GM06990 (cell line): ENCODE data around the gene PPFIA1.
"Not testable (repeated sequence)": the region's sequence is repeated elsewhere in the genome, so short reads cannot be mapped to it uniquely, and the experiment has no call there.

Source experiments
- DNase-seq: peaks from one replicate; pipeline ENCODE4 v3.0.0-alpha.2; 2011; ENCODE audit not compliant: insufficient read length; ENCODE audit errors: extremely low read depth
- H3K27me3 ChIP-seq: replicated peaks from 2 replicates; pipeline ENCODE4 v1.6.0; 2011; ENCODE audit warnings: low read length; ENCODE audit not compliant: control insufficient read depth, insufficient read depth
- H3K36me3 ChIP-seq: 2 replicates; pipeline ENCODE4 v1.5.1; 2011; ENCODE audit warnings: low read length; ENCODE audit not compliant: control insufficient read depth, insufficient read depth
- H3K4me3 ChIP-seq: replicated peaks from 2 replicates; pipeline ENCODE4 v1.5.1; 2011; ENCODE audit warnings: low read depth, mild to moderate bottlenecking, control low read depth, low read length
- TF ChIP-seq, protein P1 (sequence below): IDR thresholded peaks from 2 replicates; pipeline ENCODE4 v1.5.1; 2011; ENCODE audit warnings: low read length, control low read depth, mild to moderate bottlenecking, inconsistent platforms; ENCODE audit not compliant: insufficient read depth, poor library complexity, severe bottlenecking

Gene PPFIA1

DNA sequence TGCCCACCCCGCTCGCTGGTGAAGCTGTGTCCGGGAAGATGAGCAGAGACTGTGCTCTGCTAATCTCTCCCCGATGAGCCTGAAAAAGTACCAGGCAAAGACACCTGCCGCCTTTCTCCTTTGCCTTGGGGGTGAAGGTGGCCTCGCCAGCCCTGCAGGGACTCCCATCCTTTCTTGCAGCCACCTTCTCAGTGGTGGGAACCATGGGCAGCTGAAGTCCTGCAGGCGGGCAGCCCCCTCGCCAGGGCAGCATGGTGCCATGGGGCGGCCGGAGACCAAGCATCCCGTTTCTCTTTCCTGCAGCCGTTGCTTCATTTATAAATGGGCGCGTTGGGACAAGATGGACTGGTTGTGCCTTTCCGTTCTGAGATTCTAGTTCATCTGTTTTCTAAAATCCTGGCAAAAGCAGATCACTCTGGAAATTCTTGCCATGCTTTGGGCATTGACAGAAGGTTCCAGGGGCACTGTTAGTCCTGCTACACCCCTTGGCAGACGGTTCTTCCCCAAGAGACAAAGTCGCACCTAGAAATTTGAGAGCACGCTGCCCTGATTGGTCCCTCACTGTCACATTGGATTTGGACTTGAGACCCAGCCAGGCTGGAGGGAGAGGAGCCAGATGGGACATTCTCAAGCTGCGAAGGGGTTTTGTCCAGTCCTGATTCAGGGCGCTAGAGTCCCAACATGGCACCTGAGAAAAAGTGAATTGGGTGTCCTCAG lies 135.3 kb downstream of the PPFIA1 start:
- H3K27me3 ChIP-seq, result no peaks in the 10 kb centered on the region; the same call in 1 of the 2 replicates
- TF ChIP-seq, protein P1, sequence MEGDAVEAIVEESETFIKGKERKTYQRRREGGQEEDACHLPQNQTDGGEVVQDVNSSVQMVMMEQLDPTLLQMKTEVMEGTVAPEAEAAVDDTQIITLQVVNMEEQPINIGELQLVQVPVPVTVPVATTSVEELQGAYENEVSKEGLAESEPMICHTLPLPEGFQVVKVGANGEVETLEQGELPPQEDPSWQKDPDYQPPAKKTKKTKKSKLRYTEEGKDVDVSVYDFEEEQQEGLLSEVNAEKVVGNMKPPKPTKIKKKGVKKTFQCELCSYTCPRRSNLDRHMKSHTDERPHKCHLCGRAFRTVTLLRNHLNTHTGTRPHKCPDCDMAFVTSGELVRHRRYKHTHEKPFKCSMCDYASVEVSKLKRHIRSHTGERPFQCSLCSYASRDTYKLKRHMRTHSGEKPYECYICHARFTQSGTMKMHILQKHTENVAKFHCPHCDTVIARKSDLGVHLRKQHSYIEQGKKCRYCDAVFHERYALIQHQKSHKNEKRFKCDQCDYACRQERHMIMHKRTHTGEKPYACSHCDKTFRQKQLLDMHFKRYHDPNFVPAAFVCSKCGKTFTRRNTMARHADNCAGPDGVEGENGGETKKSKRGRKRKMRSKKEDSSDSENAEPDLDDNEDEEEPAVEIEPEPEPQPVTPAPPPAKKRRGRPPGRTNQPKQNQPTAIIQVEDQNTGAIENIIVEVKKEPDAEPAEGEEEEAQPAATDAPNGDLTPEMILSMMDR, result no peak
- DNase-seq, result no peak
- no peak overlapping the region for H3K4me3 ChIP-seq
- H3K36me3 ChIP-seq, result no peaks in the 10 kb centered on the region; the same call in 1 of the 2 replicates

DNA sequence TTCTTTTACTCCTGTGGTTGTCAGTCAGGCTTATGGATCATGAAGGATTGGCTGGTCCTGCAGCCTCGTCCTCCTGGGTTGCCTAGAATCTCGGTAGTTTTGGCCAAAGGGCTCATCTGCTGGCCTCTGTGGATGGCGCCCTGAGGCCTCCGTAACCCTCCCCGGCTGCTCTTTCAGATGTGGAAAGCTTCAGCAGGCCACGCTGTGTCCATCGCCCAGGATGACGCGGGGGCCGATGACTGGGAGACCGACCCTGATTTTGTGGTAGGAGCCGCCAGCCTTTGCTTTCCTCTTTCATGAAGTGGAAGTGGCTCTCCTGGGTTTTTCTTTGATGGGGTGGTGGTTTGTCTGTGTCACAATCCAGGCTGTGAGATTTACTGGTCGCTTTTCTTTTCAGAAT lies 136.6 kb downstream of the PPFIA1 start:
- DNase-seq, result no peak
- TF ChIP-seq, protein P1, result no peak
- Histone ChIP-seq H3K27me3 (no peaks in the 10 kb centered on the region), H3K36me3 (no peaks in the 10 kb centered on the region; the same call in 1 of the 2 replicates), H3K4me3 (no peak overlapping the region)

DNA sequence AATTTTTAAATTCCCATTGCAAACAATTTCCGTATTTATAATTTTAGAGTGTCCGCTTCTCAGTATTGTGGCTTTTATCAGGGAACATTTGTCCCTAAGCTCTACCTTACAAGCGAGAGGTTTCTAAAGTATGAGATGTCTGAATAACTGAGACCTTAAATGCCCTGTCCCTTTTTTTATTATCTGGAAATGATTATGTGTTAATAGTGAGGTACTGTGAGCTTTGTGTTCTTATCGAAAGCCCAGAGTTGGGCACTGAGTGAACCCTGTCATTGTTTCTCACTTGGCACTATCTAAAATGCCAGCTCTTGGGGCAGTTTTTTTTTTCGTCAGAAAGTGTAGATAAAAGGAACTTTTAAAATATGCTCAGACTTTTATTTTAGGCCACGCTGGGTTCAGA lies 137.3 kb downstream of the PPFIA1 start:
- Histone ChIP-seq H3K4me3 (no peak overlapping the region), H3K36me3 (no peaks in the 10 kb centered on the region; the same call in 1 of the 2 replicates), H3K27me3 (no peaks in the 10 kb centered on the region)
- DNase-seq, result no peak
- TF ChIP-seq, protein P1, result no peak

DNA sequence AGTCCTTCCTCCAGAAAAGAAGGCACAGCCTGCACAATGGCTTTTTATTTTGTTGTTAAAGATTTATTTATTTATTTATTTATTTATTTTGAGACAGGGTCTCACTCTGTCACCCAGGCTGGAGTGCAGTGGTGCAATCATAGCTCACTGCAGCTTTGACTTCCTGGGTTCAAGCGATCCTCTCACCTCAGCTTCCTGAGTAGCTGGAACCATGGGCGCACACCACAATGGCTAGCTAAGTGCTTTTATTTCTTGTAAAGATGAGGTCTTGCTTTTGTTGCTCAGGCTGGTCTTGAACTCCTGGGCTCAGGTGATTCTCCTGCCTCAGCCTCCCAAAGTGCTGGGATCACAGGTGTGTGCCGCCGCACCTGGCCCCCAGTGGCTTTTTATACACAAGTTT lies 137.8 kb downstream of the PPFIA1 start:
- not testable (repeated sequence) for H3K4me3 ChIP-seq, H3K27me3 ChIP-seq, DNase-seq, H3K36me3 ChIP-seq

DNA sequence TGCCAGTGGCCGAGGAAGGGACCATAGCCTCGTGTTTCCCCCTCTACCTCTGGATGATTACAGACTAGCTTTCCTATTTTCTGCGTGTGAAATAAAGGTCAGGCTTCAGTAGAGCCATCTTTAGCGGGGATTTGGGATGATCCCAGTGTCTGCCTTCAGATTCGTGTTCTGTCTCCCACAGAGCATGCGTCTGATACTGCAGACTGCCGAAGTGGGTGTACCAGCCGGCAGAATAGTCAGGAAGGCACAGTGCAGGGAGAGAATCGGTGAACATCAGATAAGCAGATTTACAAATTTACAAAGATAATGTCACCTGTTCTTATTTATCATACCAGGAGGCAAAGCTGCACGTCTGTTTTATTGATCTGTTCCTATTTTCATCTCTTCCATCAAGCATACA lies 138.9 kb downstream of the PPFIA1 start:
- DNase-seq, result no peak
- Histone ChIP-seq H3K36me3 (no peaks in the 10 kb centered on the region; the same call in 1 of the 2 replicates), H3K4me3 (no peak overlapping the region), H3K27me3 (no peaks in the 10 kb centered on the region)
- TF ChIP-seq, protein P1, result no peak

DNA sequence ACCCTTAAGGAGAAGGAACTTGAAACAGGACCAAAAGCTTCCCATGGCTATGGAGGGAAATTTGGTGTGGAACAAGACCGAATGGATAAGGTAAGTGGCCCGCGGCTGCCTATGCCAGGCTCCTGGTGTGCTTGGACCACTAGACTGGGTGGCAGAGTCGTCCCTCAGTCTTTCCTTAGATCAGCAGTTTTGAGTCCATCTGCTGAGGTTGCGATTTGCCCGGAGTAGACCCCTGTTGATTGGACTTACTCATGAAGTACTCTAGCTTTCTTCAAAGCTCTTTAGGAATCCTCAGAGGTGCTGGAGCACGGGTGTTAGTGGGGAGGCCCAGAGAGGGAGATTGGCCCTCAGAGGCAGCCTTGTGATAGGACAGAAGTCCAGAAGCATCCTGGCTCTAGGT lies 139.4 kb downstream of the PPFIA1 start:
- TF ChIP-seq, protein P1, result no peak
- no peak for DNase-seq
- Histone ChIP-seq H3K36me3 (no peaks in the 10 kb centered on the region; the same call in 1 of the 2 replicates), H3K4me3 (no peak overlapping the region), H3K27me3 (no peaks in the 10 kb centered on the region)
